SK-N-SH treated with all-trans-retinoic acid at 6 μM for 48 hours (cell line): ENCODE results near the gene PSG1.
"Not testable (repeated sequence)": the region's sequence is repeated elsewhere in the genome, so short reads cannot be mapped to it uniquely, and the experiment has no call there.

Experiments used
- ESRRG ChIP-seq: fragments of 250-450 bp; sonication (Bioruptor Pico); IDR thresholded peaks from 2 replicates; pipeline ENCODE4 v1.6.1; 2021; ENCODE audit warnings: mild to moderate bottlenecking
- PATZ1 ChIP-seq: fragments of 250-450 bp; sonication (Bioruptor Pico); IDR thresholded peaks from 2 replicates; pipeline ENCODE4 v1.8.0; 2020; ENCODE audit warnings: mild to moderate bottlenecking, moderate library complexity, borderline replicate concordance
- POU6F1 ChIP-seq: fragments of 250-450 bp; sonication (Bioruptor Pico); IDR thresholded peaks from 2 replicates; pipeline ENCODE4 v1.8.0; 2021; ENCODE audit warnings: low read depth, mild to moderate bottlenecking, moderate library complexity, borderline replicate concordance

GRCh38 chr19:42917634-42918033 lies 38.1 kb upstream of the PSG1 start, which contains the start of gene PSG6:
- not testable (repeated sequence) for TF ChIP-seq PATZ1, POU6F1, ESRRG (CRISPR knock-in tag)
